GM10248 (cell line): Measurements from ENCODE around the gene GGT6.
"Not testable (repeated sequence)": the region's sequence is repeated elsewhere in the genome, so short reads cannot be mapped to it uniquely, and the experiment has no call there.

ENCODE experiments used
- CTCF ChIA-PET: fragments of 300-600 bp; sonication (Branson Sonifier 250); formaldehyde crosslinking; extraction: SDS; loops from one replicate; lab custom pipeline; 2021; ENCODE audit warnings: antibody characterized with exemption; lab: Yijun Ruan, JAX
- POLR2A ChIA-PET: fragments of 350-650 bp; sonication (Branson Sonifier 250); formaldehyde crosslinking; extraction: SDS; loops from one replicate; lab custom pipeline; 2020; ENCODE audit warnings: antibody characterized with exemption; lab: Yijun Ruan, JAX
- DNase-seq: peaks from one replicate; pipeline ENCODE4 v3.0.0; 2012; ENCODE audit errors: extremely low spot score
- TF ChIP-seq, protein P1 (sequence below): IDR thresholded peaks from 2 replicates; pipeline ENCODE4 v1.5.1; 2012; ENCODE audit warnings: mild to moderate bottlenecking, low read depth; ENCODE audit errors: extremely low read depth, missing control alignments, control extremely low read depth

Gene GGT6

DNA sequence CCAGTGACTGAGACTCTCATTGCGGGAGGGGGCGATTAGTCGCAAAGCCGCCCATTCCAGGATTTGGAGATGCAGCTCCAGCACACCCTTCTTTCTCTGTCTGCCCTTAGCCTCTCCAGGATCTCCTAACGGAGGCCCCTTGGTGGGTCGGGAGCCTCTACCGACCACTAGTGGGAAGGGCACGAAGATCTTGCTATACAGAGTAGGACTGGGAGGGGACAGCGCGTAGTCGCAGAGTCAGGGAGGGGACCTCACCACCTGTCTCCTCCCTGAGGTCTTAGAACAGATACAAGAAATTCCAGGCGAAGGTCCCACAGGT is 23.4 kb upstream of the GGT6 start:
- DNase-seq, result no peak
- ChIA-PET POLR2A (no interaction called here), CTCF (interaction anchor here (1.3 to 1.9 kb wide), 2 partner anchors 17 to 19 kb away, joined by 6 to 7 read pairs; no protein-coding TSS in a partner anchor)
- TF ChIP-seq, protein P1, sequence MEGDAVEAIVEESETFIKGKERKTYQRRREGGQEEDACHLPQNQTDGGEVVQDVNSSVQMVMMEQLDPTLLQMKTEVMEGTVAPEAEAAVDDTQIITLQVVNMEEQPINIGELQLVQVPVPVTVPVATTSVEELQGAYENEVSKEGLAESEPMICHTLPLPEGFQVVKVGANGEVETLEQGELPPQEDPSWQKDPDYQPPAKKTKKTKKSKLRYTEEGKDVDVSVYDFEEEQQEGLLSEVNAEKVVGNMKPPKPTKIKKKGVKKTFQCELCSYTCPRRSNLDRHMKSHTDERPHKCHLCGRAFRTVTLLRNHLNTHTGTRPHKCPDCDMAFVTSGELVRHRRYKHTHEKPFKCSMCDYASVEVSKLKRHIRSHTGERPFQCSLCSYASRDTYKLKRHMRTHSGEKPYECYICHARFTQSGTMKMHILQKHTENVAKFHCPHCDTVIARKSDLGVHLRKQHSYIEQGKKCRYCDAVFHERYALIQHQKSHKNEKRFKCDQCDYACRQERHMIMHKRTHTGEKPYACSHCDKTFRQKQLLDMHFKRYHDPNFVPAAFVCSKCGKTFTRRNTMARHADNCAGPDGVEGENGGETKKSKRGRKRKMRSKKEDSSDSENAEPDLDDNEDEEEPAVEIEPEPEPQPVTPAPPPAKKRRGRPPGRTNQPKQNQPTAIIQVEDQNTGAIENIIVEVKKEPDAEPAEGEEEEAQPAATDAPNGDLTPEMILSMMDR, result no peak

DNA sequence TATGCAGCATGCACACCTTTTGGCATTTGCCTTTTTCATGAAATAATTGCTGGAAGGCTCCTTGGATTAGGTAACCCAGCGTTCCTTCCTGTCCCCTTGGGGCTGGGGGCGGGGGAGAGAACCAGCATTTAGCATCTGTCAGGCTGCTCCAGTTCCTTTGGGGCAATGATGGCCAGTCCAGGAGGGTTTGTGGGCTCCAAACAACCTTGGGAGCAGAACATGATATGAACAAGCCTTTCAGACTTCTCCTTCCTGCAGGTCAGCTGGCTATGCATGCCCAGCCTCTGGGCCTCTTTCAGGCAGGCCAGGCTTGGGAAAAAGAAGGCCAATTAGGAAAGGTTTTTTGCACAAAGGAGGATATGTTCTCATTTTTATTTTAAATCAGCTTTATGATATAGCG is 22.8 kb upstream of the GGT6 start:
- ChIA-PET POLR2A (no interaction called here), CTCF (interaction anchor here (1.3 to 1.9 kb wide), 2 partner anchors 16 to 18 kb away, joined by 6 to 7 read pairs; no protein-coding TSS in a partner anchor)
- DNase-seq, result no peak
- TF ChIP-seq, protein P1, result no peak

DNA sequence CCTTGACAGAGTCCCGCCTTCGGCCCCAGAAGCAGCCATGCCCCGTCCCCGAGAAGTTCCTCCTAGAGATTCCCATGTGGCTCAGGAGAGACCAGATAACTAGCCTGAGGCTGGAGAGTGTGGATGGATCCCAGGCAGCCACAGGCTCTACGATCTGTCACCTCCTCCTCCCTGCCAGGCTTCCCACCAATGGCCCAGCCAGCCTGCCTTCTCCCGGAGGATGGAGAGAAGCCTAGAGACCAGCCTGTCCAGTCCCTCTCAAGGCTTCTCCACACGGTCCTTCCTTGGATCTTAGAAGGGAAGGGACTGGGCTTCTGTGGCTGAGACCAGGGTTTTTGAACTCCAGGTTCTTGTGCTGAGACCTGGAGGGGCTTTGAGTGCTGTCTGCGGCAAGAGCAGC is 22.3 kb upstream of the GGT6 start:
- ChIA-PET CTCF (interaction anchor here (1.3 to 1.9 kb wide), 3 partner anchors 16 to 18 kb away, joined by 6 to 8 read pairs (median 7); no protein-coding TSS in a partner anchor), POLR2A (no interaction called here)
- DNase-seq, result no peak
- TF ChIP-seq, protein P1, result no peak

DNA sequence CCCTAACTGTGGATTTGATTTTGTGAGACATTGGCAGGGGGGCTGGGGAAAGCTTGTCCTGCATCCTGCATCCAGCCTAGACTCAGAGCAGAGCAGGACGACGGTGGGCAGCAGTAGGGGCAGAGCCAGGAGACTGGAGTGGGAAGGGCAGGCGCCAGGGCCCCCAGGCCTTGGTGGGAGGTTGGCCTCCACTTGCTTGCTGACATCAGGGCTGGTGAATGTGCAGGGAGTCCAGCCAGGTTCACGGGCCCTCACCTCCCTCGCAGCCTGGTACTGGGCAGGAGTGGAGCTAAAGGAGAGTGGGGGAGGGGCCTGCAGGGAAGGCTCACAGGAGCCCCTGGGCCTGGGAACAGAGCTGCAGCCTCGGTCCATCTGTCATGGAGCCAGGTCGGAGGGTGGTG is 21.7 kb upstream of the GGT6 start:
- CTCF ChIA-PET, result interaction anchor here (1.7 kb wide), 1 partner anchor 15 kb away, joined by 8 read pairs; no protein-coding TSS in a partner anchor
- POLR2A ChIA-PET, result no interaction called here
- DNase-seq, result no peak
- TF ChIP-seq, protein P1, result no peak

DNA sequence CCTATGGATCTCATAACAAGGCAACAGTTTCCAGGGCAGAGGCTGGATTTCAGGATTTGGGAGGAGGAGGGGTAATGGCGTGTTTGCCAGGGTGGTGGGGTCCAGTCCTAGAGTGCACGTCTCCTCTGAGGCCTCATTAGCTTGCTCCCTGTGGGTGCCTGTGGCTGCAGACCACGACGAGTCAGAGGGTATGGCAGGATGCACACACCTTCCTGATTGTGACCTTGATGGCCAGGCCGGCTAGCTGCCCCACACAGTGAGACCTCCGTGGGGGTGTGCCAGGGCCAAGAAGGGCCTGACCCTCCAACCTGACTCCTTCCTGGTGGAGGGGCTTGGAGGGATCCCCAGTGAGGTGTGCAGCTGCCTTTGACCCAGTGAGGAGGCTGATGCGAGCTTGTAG is 19.9 kb upstream of the GGT6 start:
- CTCF ChIA-PET, result interaction anchor here (2.1 kb wide), 1 partner anchor 13 kb away, joined by 7 read pairs; no protein-coding TSS in a partner anchor

DNA sequence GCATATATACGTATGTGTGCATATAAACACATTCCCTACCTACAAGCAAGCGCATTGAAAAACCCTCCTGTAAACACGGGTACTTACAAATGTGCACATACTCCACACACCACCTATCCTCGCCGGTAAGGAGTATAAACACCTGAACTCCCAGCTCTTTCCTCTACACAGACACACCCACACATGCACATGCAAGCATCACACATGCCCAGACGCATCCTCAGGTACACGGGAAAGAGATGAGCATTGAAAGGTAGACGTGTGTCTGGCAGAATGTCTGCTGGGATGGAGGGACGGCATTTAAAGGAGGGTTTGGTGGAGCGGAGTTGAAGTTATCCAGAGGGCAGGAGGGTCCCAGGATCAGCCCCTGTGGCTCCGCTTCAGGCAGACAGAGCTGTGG is 19.3 kb upstream of the GGT6 start:
- no peak for DNase-seq
- ChIA-PET POLR2A (no interaction called here), CTCF (interaction anchor here (2.1 kb wide), 1 partner anchor 12 kb away, joined by 7 read pairs; no protein-coding TSS in a partner anchor)
- TF ChIP-seq, protein P1, result no peak

More for the DNA sequence above, 19.9 kb upstream of the GGT6 start:
- POLR2A ChIA-PET, result no interaction called here
- no peak for DNase-seq
- TF ChIP-seq, protein P1, result no peak

DNA sequence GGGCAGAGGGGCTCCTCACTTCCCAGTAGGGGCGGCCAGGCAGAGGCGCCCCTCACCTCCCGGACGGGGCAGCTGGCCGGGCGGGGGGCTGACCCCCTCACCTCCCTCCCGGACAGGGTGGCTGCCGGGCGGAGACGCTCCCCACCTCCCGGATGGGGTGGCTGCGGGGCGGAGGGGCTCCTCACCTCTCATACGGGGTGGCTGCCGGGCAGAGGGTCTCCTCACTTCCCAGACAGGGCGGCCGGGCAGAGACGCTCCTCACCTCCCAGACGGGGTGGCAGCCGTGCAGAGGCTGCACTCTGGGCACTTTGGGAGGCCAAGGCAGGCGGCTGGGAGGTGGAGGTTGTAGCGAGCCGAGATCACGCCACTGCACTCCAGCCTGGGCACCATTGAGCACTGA is 18.0 kb upstream of the GGT6 start:
- DNase-seq, POLR2A ChIA-PET: not testable (repeated sequence)
- CTCF ChIA-PET, result interaction anchor here (2.1 to 2.3 kb wide), 2 partner anchors 11 kb away, joined by 7 to 23 read pairs; no protein-coding TSS in a partner anchor
